ENCODE measurements around the gene TEX22. TPM values are rescaled to one million over a fixed set of nuclear protein-coding genes. Genes with fewer than 3 reads are reported as not detected.

Gene TEX22
- polyA plus RNA-seq, 2 donors = 0.06 to 0.14 TPM

- peaks cover 0 to 19% of the 10 kb centered on the region in 2 donors for H3K36me3 ChIP-seq (ENCODE audit: control insufficient read depth in 2 of 2, insufficient read depth in 2 of 2, low read length in 1 of 2)
- 95 to 96% methylated on average over 12 of the region's 12 CpGs for WGBS, 2 donors
- H3K4me1 ChIP-seq (ENCODE audit: control insufficient read depth in 2 of 2, insufficient read depth in 2 of 2, low read length in 1 of 2) = peaks cover 0 to 3% of the 10 kb centered on the region in 2 donors
Observed at GRCh38 chr14:105365681-105366080, 32.7 kb upstream of the TEX22 start.

GRCh38 chr14:105366386-105367074 is 31.8 kb upstream of the TEX22 start:
- Histone ChIP-seq H3K27me3 (ENCODE audit: control insufficient read depth in 1 of 2, insufficient read depth in 2 of 2, low read length in 2 of 2) (no peaks in the 10 kb centered on the region), H3K4me1 (ENCODE audit: control insufficient read depth in 2 of 2, insufficient read depth in 2 of 2, low read length in 1 of 2) (peaks cover 0 to 7% of the 10 kb centered on the region in 2 donors), H3K9me3 (ENCODE audit: control insufficient read depth in 2 of 2, insufficient read depth in 1 of 2, low read depth in 1 of 2, low read length in 1 of 2) (no peaks in the 10 kb centered on the region), H3K36me3 (ENCODE audit: control insufficient read depth in 2 of 2, insufficient read depth in 2 of 2, low read length in 1 of 2) (peaks cover 0 to 19% of the 10 kb centered on the region in 2 donors), H3K4me3 (ENCODE audit: low read depth in 1 of 2, low read length in 2 of 2) (no peak overlapping the region), H3K27ac (ENCODE audit: low read depth in 2 of 2, low read length in 1 of 2) (no peak overlapping the region)
- WGBS, 2 donors = 93% methylated on average over 23 of the region's 23 CpGs

More at GRCh38 chr14:105365681-105366080, 32.7 kb upstream of the TEX22 start:
- no peaks in the 10 kb centered on the region for H3K27me3 ChIP-seq (ENCODE audit: control insufficient read depth in 1 of 2, insufficient read depth in 2 of 2, low read length in 2 of 2)
- no peak overlapping the region for H3K27ac ChIP-seq (ENCODE audit: low read depth in 2 of 2, low read length in 1 of 2)
- no peaks in the 10 kb centered on the region for H3K9me3 ChIP-seq (ENCODE audit: control insufficient read depth in 2 of 2, insufficient read depth in 1 of 2, low read depth in 1 of 2, low read length in 1 of 2)
- no peak overlapping the region for H3K4me3 ChIP-seq (ENCODE audit: low read depth in 1 of 2, low read length in 2 of 2)

DNA sequence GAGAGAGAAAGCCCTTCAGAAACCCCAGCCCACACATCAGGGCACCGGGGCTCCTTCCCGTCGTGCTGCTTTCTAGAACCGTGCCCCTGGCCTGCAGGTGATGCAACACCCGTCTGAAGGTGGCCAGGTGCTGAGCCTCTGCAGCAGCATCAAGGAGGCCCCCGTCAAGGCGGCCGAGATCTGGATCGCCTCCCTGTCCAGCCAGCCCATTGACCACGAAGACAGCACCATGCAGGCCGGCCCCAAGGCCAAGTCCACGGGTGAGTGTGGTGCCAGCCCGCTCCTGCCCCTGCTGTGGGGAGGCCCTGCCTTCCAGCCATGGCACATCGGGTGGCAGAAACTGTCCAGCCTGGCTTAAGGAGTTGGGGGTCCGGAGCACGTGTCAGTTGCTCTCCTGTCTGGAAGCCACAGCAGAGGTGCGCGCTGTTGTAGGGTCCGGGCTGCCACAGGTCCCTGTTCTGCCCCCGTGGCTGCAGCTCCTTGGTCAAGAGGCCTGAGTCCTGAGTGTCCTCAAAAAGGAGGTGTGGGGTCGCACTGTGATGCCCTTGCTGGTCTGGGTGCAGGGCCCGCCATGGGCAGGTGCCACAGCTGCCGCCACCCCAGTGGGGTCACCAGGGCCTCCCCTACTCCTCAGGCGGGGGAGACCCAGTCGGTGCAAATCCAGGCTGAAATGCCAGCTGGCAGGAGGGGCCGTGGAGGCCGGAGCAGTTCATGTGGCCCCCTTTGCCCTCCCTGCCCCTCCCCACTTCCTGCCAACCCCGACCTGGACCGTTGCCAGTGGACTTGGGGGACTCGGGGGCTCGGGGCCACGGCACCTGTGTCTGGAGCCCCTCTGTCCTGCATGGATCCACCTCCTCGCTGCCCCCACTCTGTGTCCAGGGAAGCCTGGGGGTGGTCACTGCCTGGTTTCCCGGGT is 31.0 kb upstream of the TEX22 start:
- WGBS, 2 donors = 92 to 94% methylated on average over 31 to 34 of the region's 34 CpGs
- Histone ChIP-seq H3K4me1 (ENCODE audit: control insufficient read depth in 2 of 2, insufficient read depth in 2 of 2, low read length in 1 of 2) (peaks cover 0 to 7% of the 10 kb centered on the region in 2 donors), H3K36me3 (ENCODE audit: control insufficient read depth in 2 of 2, insufficient read depth in 2 of 2, low read length in 1 of 2) (peaks cover 0 to 24% of the 10 kb centered on the region in 2 donors)

DNA sequence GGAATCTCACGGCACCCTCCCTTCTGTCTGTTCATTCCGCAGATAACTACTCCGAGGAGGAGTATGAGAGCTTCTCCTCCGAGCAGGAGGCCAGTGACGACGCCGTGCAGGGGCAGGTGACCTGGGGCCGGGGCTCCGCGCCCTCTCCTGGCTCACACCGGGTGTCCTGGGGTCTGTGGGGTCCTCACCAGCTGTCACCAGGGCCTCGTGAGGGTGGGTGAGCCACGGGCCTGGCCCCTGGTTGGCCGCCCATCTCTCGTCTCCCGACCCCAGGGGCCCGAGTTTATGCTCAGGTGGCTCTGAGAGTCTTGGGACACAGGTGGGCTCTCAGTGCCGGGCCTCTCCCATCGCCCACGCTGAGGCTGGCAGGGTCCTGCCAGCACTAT is 30.3 kb upstream of the TEX22 start:
- H3K27ac ChIP-seq (ENCODE audit: low read depth in 2 of 2, low read length in 1 of 2) = no peak overlapping the region
- 95% methylated on average over 20 of the region's 20 CpGs for WGBS, 2 donors
- H3K36me3 ChIP-seq (ENCODE audit: control insufficient read depth in 2 of 2, insufficient read depth in 2 of 2, low read length in 1 of 2) = peaks cover 0 to 24% of the 10 kb centered on the region in 2 donors
- peaks cover 0 to 7% of the 10 kb centered on the region in 2 donors for H3K4me1 ChIP-seq (ENCODE audit: control insufficient read depth in 2 of 2, insufficient read depth in 2 of 2, low read length in 1 of 2)
- H3K9me3 ChIP-seq (ENCODE audit: control insufficient read depth in 2 of 2, insufficient read depth in 1 of 2, low read depth in 1 of 2, low read length in 1 of 2) = no peaks in the 10 kb centered on the region
- H3K4me3 ChIP-seq (ENCODE audit: low read depth in 1 of 2, low read length in 2 of 2) = no peak overlapping the region
- no peaks in the 10 kb centered on the region for H3K27me3 ChIP-seq (ENCODE audit: control insufficient read depth in 1 of 2, insufficient read depth in 2 of 2, low read length in 2 of 2)

More for the DNA sequence above, 31.0 kb upstream of the TEX22 start:
- Histone ChIP-seq H3K27me3 (ENCODE audit: control insufficient read depth in 1 of 2, insufficient read depth in 2 of 2, low read length in 2 of 2) (no peaks in the 10 kb centered on the region), H3K9me3 (ENCODE audit: control insufficient read depth in 2 of 2, insufficient read depth in 1 of 2, low read depth in 1 of 2, low read length in 1 of 2) (no peaks in the 10 kb centered on the region), H3K4me3 (ENCODE audit: low read depth in 1 of 2, low read length in 2 of 2) (no peak overlapping the region), H3K27ac (ENCODE audit: low read depth in 2 of 2, low read length in 1 of 2) (no peak overlapping the region)

DNA sequence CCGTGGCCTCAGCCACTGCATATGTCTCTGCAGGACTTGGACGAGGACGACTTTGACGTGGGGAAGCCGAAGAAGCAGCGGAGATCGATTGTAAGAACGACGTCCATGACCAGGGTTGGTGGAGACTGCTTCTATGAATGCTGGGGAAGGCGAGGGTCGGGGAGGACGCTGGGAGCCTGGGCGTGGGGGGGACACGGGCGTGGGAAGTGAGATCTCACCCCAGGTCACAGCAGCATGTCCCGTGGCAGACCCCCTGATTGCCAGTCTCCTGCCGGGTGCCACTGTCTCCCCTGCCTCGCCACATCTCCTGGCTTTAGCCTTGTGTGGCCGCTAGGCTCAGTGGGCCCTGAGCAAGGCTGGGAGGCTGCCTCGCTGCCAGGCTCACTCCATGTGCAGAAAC is 29.9 kb upstream of the TEX22 start:
- Histone ChIP-seq H3K27me3 (ENCODE audit: control insufficient read depth in 1 of 2, insufficient read depth in 2 of 2, low read length in 2 of 2) (no peaks in the 10 kb centered on the region), H3K9me3 (ENCODE audit: control insufficient read depth in 2 of 2, insufficient read depth in 1 of 2, low read depth in 1 of 2, low read length in 1 of 2) (no peaks in the 10 kb centered on the region), H3K4me3 (ENCODE audit: low read depth in 1 of 2, low read length in 2 of 2) (no peak overlapping the region), H3K4me1 (ENCODE audit: control insufficient read depth in 2 of 2, insufficient read depth in 2 of 2, low read length in 1 of 2) (peaks cover 0 to 7% of the 10 kb centered on the region in 2 donors), H3K27ac (ENCODE audit: low read depth in 2 of 2, low read length in 1 of 2) (no peak overlapping the region), H3K36me3 (ENCODE audit: control insufficient read depth in 2 of 2, insufficient read depth in 2 of 2, low read length in 1 of 2) (peaks cover 0 to 24% of the 10 kb centered on the region in 2 donors)
- 94 to 95% methylated on average over 19 to 20 of the region's 20 CpGs for WGBS, 2 donors

- 93% methylated on average over 29 of the region's 29 CpGs for WGBS, 2 donors
- Histone ChIP-seq H3K4me3 (ENCODE audit: low read depth in 1 of 2, low read length in 2 of 2) (no peak overlapping the region), H3K9me3 (ENCODE audit: control insufficient read depth in 2 of 2, insufficient read depth in 1 of 2, low read depth in 1 of 2, low read length in 1 of 2) (no peaks in the 10 kb centered on the region), H3K4me1 (ENCODE audit: control insufficient read depth in 2 of 2, insufficient read depth in 2 of 2, low read length in 1 of 2) (peaks cover 0 to 7% of the 10 kb centered on the region in 2 donors), H3K36me3 (ENCODE audit: control insufficient read depth in 2 of 2, insufficient read depth in 2 of 2, low read length in 1 of 2) (peaks cover 0 to 24% of the 10 kb centered on the region in 2 donors), H3K27me3 (ENCODE audit: control insufficient read depth in 1 of 2, insufficient read depth in 2 of 2, low read length in 2 of 2) (no peaks in the 10 kb centered on the region), H3K27ac (ENCODE audit: low read depth in 2 of 2, low read length in 1 of 2) (no peak overlapping the region)
Observed at GRCh38 chr14:105368910-105369652, 29.3 kb upstream of the TEX22 start.

- no peak overlapping the region for H3K4me3 ChIP-seq (ENCODE audit: low read depth in 1 of 2, low read length in 2 of 2)
- no peak overlapping the region for H3K27ac ChIP-seq (ENCODE audit: low read depth in 2 of 2, low read length in 1 of 2)
- H3K36me3 ChIP-seq (ENCODE audit: control insufficient read depth in 2 of 2, insufficient read depth in 2 of 2, low read length in 1 of 2) = peaks cover 0 to 24% of the 10 kb centered on the region in 2 donors
- H3K27me3 ChIP-seq (ENCODE audit: control insufficient read depth in 1 of 2, insufficient read depth in 2 of 2, low read length in 2 of 2) = no peaks in the 10 kb centered on the region
- H3K4me1 ChIP-seq (ENCODE audit: control insufficient read depth in 2 of 2, insufficient read depth in 2 of 2, low read length in 1 of 2) = peaks cover 0 to 3% of the 10 kb centered on the region in 2 donors
- H3K9me3 ChIP-seq (ENCODE audit: control insufficient read depth in 2 of 2, insufficient read depth in 1 of 2, low read depth in 1 of 2, low read length in 1 of 2) = no peaks in the 10 kb centered on the region
- WGBS, 2 donors = 94% methylated on average over 25 to 28 of the region's 28 CpGs
Observed at GRCh38 chr14:105369653-105370040, 28.7 kb upstream of the TEX22 start.

DNA sequence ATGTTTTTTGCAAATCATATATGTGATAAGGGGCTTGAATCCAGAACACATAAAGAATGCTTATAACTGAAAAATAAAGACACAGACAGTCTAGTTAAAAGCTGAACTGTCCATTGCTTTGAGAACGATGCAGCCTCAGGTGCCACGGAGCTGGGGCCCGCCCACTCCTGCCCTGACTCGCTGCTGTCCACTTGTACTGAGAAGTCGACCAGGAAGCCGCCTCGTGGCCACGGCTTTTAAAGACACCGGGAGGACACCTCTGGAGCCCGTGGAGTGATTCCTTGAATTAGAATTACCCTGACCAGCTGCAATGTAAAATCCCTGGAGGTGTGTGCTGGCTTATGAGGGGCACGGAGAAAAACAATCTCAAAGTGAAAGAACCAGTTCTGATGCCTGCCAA is 23.9 kb upstream of the TEX22 start:
- Histone ChIP-seq H3K9me3 (ENCODE audit: control insufficient read depth in 2 of 2, insufficient read depth in 1 of 2, low read depth in 1 of 2, low read length in 1 of 2) (no peaks in the 10 kb centered on the region), H3K27me3 (ENCODE audit: control insufficient read depth in 1 of 2, insufficient read depth in 2 of 2, low read length in 2 of 2) (no peaks in the 10 kb centered on the region), H3K4me3 (ENCODE audit: low read depth in 1 of 2, low read length in 2 of 2) (no peak overlapping the region), H3K4me1 (ENCODE audit: control insufficient read depth in 2 of 2, insufficient read depth in 2 of 2, low read length in 1 of 2) (peaks cover 0 to 7% of the 10 kb centered on the region in 2 donors), H3K27ac (ENCODE audit: low read depth in 2 of 2, low read length in 1 of 2) (no peak overlapping the region), H3K36me3 (ENCODE audit: control insufficient read depth in 2 of 2, insufficient read depth in 2 of 2, low read length in 1 of 2) (peaks cover 0 to 9% of the 10 kb centered on the region in 2 donors)
- WGBS, 2 donors = 48 to 64% methylated on average over 11 of the region's 11 CpGs

- Histone ChIP-seq H3K9me3 (ENCODE audit: control insufficient read depth in 2 of 2, insufficient read depth in 1 of 2, low read depth in 1 of 2, low read length in 1 of 2) (peaks cover 0 to 2% of the 10 kb centered on the region in 2 donors), H3K36me3 (ENCODE audit: control insufficient read depth in 2 of 2, insufficient read depth in 2 of 2, low read length in 1 of 2) (peaks cover 0 to 8% of the 10 kb centered on the region in 2 donors), H3K27me3 (ENCODE audit: control insufficient read depth in 1 of 2, insufficient read depth in 2 of 2, low read length in 2 of 2) (no peaks in the 10 kb centered on the region), H3K4me1 (ENCODE audit: control insufficient read depth in 2 of 2, insufficient read depth in 2 of 2, low read length in 1 of 2) (peaks cover 0 to 7% of the 10 kb centered on the region in 2 donors), H3K4me3 (ENCODE audit: low read depth in 1 of 2, low read length in 2 of 2) (no peak overlapping the region), H3K27ac (ENCODE audit: low read depth in 2 of 2, low read length in 1 of 2) (no peak overlapping the region)
- 64 to 67% methylated on average over 4 of the region's 4 CpGs for WGBS, 2 donors
Observed at GRCh38 chr14:105375635-105376057, 22.7 kb upstream of the TEX22 start.

Data from esophagus (tissue), 2 donors.